Thoracic aorta (tissue), 2 donors: Measurements from ENCODE around the gene CACNA2D1. TPM values are rescaled to one million over a fixed set of nuclear protein-coding genes. Genes with fewer than 3 reads are reported as not detected.

Experiments used
- ATAC-seq: fragments of 150-250 bp; one replicate; pipeline ENCODE4 v1.8.0; 2017; ENCODE audit warnings: low read depth; ENCODE audit not compliant: insufficient number of reproducible peaks, low FRiP score
- DNase-seq: peaks from one replicate; pipeline ENCODE4 v3.0.0-alpha.2; 2020; ENCODE audit warnings: low spot score
- H3K27ac ChIP-seq, 2 donors: fragments of 200-600 bp; sonication (generic); 1 replicate in 1 of 2; 2 replicates in 1 of 2; pipeline ENCODE4 v1.5.1; 2016; ENCODE audit warnings: mild to moderate bottlenecking in 2 of 2, moderate library complexity in 2 of 2
- H3K27me3 ChIP-seq: fragments of 200-600 bp; sonication (generic); replicated peaks from 2 replicates; pipeline ENCODE4 v1.6.0; 2016; ENCODE audit warnings: mild to moderate bottlenecking; ENCODE audit not compliant: insufficient read depth
- H3K36me3 ChIP-seq: fragments of 200-600 bp; sonication (generic); one replicate; pipeline ENCODE4 v1.5.1; 2016
- H3K4me1 ChIP-seq, 2 donors: fragments of 200-600 bp; sonication (generic); 1 replicate in 1 of 2; 2 replicates in 1 of 2; pipeline versions ENCODE4 v1.5.1 to v1.6.0; 2016; ENCODE audit warnings: low read depth in 2 of 2, mild to moderate bottlenecking in 1 of 2; ENCODE audit not compliant: control insufficient read depth in 1 of 2
- H3K4me3 ChIP-seq: fragments of 200-600 bp; sonication (generic); 2 replicates; pipeline ENCODE4 v1.5.1; 2016; ENCODE audit warnings: mild to moderate bottlenecking
- H3K9me3 ChIP-seq: fragments of 200-600 bp; sonication (generic); 2 replicates; pipeline ENCODE4 v1.5.1; 2016
- total RNA-seq, 2 donors: library from RNA; depleted of rRNA; stranded (reverse); fragments of >200 nt; gene quantifications; one replicate each; pipeline versions ENCODE4 v1.1.0 to v1.2.3, GENCODE V29; 2016
- TF ChIP-seq, protein P1 (sequence below): fragments of 200-600 bp; sonication (generic); IDR thresholded peaks from one replicate; pipeline ENCODE4 v1.5.1; 2019; ENCODE audit warnings: antibody characterized with exemption

Gene CACNA2D1
- total RNA-seq, 2 donors from 2014 or later: 44.4 to 44.7 TPM

DNA sequence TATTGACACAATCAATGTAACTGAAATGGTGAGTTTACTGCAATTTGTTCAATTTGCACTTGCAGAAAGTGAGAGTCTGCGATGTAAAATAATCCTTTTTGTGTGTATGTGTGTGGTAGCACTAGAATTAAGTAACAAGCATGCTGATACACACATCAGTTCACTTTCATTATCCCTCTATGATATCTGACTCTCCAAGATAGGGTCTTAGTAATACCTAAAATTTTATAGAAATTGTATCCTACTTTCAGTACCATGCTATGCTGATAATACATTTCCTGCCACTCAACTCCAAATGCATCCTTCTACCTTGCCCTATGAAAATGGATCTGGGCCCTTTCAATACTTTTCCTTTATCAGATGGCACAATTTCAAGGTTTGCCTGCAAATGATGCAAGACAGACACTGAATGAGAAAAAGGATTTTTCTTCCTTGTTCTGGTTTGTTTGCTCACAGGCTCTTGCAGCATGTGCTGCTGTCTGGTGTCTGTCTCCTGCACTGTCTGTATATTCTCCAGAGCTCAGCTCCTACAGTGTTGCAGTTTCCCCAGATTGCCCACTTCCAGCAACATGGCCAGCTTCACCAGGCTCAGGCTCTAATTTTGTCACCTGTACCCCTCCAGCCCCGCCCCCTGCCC is 375.8 kb downstream of the CACNA2D1 start:
- Histone ChIP-seq H3K36me3 (no peaks in the 10 kb centered on the region), H3K27ac (no peak overlapping the region), H3K9me3 (no peaks in the 10 kb centered on the region), H3K27me3 (no peaks in the 10 kb centered on the region), H3K4me3 (no peak overlapping the region), H3K4me1 (no peaks in the 10 kb centered on the region)
- ATAC-seq (no peak), DNase-seq (no peak)
- TF ChIP-seq, protein P1, sequence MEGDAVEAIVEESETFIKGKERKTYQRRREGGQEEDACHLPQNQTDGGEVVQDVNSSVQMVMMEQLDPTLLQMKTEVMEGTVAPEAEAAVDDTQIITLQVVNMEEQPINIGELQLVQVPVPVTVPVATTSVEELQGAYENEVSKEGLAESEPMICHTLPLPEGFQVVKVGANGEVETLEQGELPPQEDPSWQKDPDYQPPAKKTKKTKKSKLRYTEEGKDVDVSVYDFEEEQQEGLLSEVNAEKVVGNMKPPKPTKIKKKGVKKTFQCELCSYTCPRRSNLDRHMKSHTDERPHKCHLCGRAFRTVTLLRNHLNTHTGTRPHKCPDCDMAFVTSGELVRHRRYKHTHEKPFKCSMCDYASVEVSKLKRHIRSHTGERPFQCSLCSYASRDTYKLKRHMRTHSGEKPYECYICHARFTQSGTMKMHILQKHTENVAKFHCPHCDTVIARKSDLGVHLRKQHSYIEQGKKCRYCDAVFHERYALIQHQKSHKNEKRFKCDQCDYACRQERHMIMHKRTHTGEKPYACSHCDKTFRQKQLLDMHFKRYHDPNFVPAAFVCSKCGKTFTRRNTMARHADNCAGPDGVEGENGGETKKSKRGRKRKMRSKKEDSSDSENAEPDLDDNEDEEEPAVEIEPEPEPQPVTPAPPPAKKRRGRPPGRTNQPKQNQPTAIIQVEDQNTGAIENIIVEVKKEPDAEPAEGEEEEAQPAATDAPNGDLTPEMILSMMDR: no peak

DNA sequence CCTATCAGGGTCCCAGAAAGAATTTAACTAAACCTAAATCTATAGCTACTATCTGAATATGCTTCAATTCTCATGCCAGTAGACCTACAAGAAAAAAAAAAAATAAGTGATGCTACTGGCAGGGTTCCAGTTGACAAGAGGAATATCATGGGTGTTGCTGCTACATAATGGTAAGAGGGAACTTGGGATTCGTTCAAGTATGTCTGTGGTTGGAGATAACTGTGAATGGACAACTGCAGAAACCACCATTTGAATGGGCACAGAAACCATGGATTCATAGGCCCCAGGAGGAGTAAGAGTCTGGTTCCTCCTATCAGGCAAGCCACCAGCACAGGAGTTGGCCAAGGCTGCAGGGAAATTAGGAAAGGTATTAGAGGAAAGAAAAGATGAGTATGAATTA is 386.1 kb downstream of the CACNA2D1 start:
- no peak for ATAC-seq
- H3K9me3 ChIP-seq: no peaks in the 10 kb centered on the region
- H3K27ac ChIP-seq: no peak overlapping the region
- TF ChIP-seq, protein P1: no peak
- no peaks in the 10 kb centered on the region for H3K4me1 ChIP-seq
- H3K27me3 ChIP-seq: no peaks in the 10 kb centered on the region
- no peaks in the 10 kb centered on the region for H3K36me3 ChIP-seq
- no peak for DNase-seq
- H3K4me3 ChIP-seq: no peak overlapping the region

DNA sequence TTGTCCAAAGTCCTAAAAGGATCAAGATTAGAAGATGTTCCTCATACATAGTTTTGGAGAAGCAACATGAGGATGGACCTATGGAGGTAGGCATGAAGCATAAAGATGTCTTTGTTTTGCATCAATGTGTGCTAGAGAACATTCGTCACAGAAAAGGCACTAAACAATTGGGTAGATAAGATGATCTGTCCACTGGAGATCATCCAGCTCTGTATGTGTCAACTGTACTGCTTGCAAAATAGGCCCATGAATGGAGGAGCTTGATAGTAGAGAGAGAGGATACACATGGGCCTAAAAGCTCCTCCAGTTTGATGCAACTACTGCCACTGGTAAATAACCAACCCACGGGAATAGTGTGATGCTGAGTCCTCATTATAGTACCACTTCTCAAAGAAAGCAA is 387.3 kb downstream of the CACNA2D1 start:
- no peaks in the 10 kb centered on the region for H3K36me3 ChIP-seq
- H3K4me1 ChIP-seq: no peaks in the 10 kb centered on the region
- no peaks in the 10 kb centered on the region for H3K9me3 ChIP-seq
- H3K4me3 ChIP-seq: no peak overlapping the region
- no peaks in the 10 kb centered on the region for H3K27me3 ChIP-seq
- H3K27ac ChIP-seq: no peak overlapping the region
- ATAC-seq (no peak), DNase-seq (no peak)
- TF ChIP-seq, protein P1: no peak

DNA sequence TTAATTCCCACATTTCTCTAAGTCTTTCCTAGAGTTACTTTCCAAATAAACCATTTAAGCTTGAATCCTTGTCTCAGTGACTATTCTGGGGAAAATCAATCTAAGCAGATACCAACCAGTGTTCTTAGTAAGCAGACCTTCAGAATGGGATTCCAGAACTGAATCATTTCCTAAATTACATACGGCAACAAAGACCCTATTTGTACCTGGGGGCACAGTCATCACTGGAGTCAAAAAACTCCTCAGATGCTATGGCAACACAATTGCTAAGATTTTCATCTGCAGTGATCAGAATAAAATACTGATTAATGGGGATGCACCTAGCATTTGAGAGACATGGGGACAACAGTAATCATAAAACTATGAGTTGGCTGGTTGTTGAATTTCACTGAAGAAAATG is 389.0 kb downstream of the CACNA2D1 start:
- no peak for ATAC-seq
- DNase-seq: no peak

DNA sequence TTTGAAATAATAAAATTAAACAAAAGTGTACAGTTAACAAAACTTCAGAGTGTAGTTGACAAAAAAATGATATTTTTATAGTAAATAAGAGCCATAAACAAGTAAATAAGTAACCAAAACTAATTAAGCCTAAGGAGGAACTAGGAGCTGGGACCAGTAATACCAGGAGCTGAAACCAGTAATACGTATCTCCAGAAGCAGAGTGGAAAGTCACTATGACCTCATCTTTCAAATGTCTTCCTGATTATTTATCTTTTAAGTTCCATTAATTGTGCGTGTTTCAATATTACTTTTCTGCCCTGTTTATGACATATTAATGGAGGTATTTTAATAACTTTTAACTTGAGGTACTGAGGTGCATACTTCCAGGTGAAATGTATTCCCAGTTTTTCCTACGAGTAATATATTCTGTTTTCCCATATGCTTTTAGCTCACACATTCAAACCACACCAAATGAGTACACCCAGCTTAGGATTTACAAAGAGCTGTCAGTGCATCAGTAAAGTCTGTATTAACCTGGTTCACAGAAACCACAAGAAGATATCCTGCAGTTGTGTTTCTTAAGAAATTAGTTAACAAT is 390.0 kb downstream of the CACNA2D1 start:
- TF ChIP-seq, protein P1: no peak
- no peaks in the 10 kb centered on the region for H3K36me3 ChIP-seq
- ATAC-seq: no peak

More for the DNA sequence above, 389.0 kb downstream of the CACNA2D1 start:
- no peak overlapping the region for H3K27ac ChIP-seq
- H3K36me3 ChIP-seq: no peaks in the 10 kb centered on the region
- peaks cover 0 to 3% of the 10 kb centered on the region in 2 donors for H3K4me1 ChIP-seq
- no peak overlapping the region for H3K4me3 ChIP-seq
- TF ChIP-seq, protein P1: no peak
- no peaks in the 10 kb centered on the region for H3K9me3 ChIP-seq
- no peaks in the 10 kb centered on the region for H3K27me3 ChIP-seq

More for the DNA sequence above, 390.0 kb downstream of the CACNA2D1 start:
- no peak for DNase-seq
- Histone ChIP-seq H3K4me3 (no peak overlapping the region), H3K27me3 (no peaks in the 10 kb centered on the region), H3K27ac (no peak overlapping the region), H3K4me1 (peaks cover 0 to 6% of the 10 kb centered on the region in 2 donors), H3K9me3 (no peaks in the 10 kb centered on the region)
